HG03565 (cell line): ENCODE results near the gene RAB6B.

ENCODE experiments used
- ATAC-seq: cut with Tn5 transposase; IDR thresholded peaks from one replicate; pipeline ENCODE4 v1.9.1; 2021; ENCODE audit warnings: mild to moderate bottlenecking, moderate library complexity; ENCODE audit not compliant: unreplicated experiment

The RAB6B gene

GRCh38 chr3:133895208-133896001, at the start of gene RAB6B:
RAB6B (minus strand) TSS chr3:133895882; CDS start chr3:133895466, 416 bp downstream.
- no peak for ATAC-seq

- no peak for ATAC-seq
These were observed 49.1 kb upstream of the RAB6B start for GRCh38 chr3:133944641-133945380.

- ATAC-seq = no peak
These were observed 48.5 kb upstream of the RAB6B start for GRCh38 chr3:133944181-133944580.

- ATAC-seq = no peak
These were observed 48.0 kb upstream of the RAB6B start for GRCh38 chr3:133943639-133944141.

- no peak for ATAC-seq
These were observed 47.4 kb upstream of the RAB6B start for GRCh38 chr3:133943031-133943535.

- ATAC-seq = no peak
These were observed 45.7 kb upstream of the RAB6B start for GRCh38 chr3:133941415-133941821.

- ATAC-seq = no peak
These were observed 44.9 kb upstream of the RAB6B start for GRCh38 chr3:133940536-133940935.

GRCh38 chr3:133939463-133939835, 43.8 kb upstream of the RAB6B start:
- ATAC-seq = no peak

- ATAC-seq = no peak
These were observed 43.2 kb upstream of the RAB6B start for GRCh38 chr3:133938770-133939462.

- no peak for ATAC-seq
These were observed 42.3 kb upstream of the RAB6B start for GRCh38 chr3:133937756-133938601.

- ATAC-seq = no peak
These were observed 41.5 kb upstream of the RAB6B start for GRCh38 chr3:133937061-133937686.

GRCh38 chr3:133935843-133936769, 40.4 kb upstream of the RAB6B start:
- ATAC-seq = no peak

- no peak for ATAC-seq
These were observed 39.5 kb upstream of the RAB6B start for GRCh38 chr3:133934996-133935842.

GRCh38 chr3:133934073-133934970, 38.6 kb upstream of the RAB6B start:
- ATAC-seq = no peak

- no peak for ATAC-seq
These were observed 37.7 kb upstream of the RAB6B start for GRCh38 chr3:133933097-133934024.

- no peak for ATAC-seq
These were observed 36.3 kb upstream of the RAB6B start for GRCh38 chr3:133932009-133932408.
